ENCODE measurements around the gene MYL12A.

The MYL12A gene

DNA sequence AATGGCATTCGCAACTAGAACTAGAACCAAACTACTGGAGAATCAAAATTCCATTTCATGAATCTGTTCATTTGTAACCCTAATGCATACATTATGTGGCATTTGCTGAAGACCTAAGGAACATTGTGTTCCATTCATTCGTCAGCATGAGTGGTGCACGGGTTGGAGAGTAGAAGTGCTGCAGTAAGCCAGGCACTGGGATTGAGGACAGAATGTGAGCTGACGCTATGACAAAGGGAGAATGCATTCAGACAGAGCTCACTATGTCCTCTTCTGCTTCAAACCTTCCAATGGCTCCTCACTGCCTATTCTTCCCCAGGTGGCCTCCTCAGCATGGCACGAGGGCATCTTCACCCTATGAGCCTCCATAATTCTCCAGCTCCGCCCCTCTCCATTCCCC lies 21.6 kb upstream of the MYL12A start:
- DNase-seq: no peak

DNA sequence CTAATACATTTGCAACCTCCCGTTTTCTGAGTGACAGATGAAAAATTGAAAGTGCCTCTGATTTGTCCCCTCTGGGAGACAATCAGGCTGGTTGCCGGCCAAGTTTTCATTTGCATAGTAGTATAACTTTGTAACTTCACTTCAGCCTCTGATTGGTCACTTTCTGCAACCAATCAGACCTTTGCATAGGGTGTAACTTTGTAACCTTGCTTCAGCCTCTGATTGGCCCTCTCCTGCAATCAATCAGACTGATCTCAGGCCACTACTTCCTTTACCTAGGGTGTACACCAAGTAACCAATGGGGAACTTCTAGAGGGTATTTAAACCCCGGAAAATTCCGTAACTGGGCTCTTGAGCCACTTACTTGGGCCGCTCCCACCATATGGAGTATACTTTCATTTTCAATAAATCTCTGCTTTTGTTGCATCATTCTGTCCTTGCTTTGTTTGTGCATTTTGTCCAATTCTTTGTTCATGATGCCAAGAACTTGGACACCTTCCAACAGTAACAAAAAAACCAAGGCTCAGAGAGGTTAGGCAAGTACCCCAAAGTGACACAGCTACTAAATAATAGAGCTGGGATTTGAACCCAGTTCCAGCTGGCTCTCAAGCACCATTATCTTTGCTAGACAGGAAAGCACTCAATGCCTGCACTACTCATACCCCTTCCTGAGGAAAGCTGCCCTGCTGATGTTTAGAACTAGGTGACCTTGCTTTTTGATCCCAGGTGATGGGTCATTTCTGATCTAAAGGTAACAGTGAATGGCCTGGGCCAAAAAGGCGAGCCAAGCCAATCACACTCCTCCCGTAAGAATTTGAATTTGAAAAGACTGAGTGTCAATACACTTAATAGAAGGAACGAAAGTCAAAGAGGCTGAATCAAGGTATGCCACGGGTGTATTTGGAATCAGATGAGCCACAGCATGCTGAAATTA lies 16.9 kb upstream of the MYL12A start:
- DNase-seq: no peak

DNA sequence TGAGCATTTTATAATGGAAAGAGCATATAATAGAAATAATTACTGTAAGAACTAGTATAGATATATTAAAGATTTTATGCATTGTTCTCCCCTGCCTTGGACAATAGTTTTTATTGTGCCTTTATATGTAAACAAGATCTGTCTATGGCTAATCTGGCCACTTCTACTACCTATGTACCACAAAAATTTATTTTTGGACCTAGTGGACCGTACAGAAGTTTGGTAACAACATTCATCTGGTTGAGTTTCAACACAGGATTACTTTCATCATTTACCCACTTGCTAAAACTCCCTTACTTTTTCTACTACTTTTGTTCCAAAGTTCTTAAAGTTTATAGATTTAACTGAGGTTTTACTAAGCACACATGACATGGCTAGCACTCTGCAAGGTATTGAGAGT lies 14.6 kb upstream of the MYL12A start:
- DNase-seq: no peak

DNA sequence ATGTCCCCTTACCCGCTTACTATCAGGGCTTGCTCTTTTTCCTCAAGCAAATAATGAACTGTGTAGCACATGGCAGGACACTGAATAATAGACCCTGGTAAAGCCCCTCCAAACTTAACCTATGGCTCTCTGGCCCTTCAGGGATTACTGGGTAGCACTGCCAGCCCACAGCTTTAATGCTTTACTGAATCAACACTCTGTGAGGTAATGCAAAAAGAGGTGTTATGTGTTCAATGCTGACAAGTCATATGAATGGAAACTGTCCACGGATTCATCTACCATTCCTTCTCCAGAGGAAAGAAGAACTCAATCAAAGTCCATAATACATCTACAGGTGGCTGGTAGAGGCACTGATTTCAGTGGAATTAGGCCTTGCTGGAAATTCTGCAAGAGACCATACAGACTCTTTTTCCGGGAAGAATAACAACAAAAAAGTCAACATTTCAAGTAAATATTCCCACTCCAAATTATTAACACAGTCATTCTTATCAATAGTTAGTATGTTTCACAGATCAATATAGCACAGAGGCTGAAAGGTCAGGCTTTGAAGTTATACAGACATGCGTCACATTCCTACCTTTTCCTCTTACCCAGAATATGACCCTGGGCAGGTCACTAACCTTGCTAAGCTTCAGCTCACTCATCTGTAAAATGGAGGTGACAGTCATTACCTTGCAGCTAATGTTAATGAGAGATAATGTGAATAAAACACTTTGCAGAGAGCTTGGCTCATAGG lies 14.0 kb upstream of the MYL12A start:
- DNase-seq: no peak

DNA sequence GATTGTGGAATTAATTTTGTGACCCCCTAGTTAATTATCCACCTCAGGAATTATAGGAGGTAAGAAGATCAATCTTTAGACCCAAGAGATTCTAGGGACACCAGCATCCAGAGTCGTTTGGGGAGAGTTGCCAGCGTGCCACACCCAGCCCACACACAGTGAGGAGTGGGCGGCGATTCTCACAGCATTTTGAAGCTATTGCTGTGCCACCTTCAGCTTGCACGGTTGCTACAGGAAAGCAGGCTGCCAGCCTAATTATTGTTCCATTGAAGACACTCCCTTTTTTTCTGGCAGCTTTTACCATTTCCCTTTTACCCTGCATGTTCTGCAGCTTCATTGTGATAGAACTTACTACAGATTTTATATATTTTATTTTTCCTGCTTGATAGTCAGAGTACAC lies 13.1 kb upstream of the MYL12A start:
- DNase-seq: no peak

DNA sequence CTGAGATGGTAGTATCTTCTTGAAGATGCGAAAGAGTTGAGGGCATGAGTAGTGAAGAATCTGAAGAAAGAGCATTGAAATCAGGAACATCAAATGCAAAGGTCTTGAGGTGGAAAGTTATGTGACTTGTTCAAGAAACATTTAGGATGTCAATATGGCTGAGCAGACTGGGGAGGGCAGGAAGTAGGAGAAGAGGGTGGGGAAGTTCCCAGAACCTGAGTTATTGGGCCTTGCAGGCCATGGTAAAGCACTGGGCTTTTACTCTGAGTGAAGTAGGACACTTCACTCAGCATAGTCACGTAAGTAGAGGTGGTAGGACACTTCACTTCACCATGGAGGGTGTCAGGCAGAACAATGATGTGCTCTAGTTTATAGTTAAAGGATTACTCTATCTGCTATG lies 11.8 kb upstream of the MYL12A start:
- DNase-seq: no peak

DNA sequence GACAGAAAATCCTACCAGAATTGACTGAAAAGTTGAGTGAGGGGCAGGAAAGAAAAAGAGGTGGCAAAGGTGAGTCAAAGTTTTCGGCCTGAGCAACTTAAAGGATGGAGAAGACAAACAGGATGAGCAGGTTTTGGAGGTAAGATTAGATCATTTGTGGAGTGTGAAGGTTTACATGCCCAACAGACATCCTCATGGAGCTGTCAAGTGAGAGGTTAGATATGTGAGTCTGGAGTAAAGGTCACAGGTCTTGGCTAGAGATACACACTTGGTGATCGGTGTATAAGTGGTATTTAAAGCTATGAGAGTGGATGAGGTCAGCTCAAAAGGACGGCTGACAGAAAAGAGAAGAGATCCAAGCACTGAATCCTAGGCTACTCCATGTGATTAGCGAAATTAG lies 11.1 kb upstream of the MYL12A start:
- DNase-seq: no peak

DNA sequence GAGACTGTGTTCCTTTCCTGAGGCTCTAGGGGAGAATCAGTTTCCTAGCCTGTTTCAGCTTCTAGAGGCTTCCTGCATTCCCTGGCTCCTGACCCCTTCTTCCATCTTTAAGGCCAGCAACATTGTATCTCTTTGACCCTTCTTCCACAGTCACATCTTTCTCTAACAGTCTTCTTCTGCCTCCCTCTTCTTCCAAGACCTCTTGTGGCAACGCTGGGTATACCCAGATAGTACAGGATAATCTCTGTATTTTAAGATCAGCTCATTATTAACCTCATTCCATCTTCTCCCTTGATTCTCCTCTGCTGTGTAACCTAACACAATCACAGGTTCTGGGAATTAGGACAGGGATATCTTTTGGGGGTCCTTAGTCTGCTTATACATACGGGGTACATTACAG lies 8.9 kb upstream of the MYL12A start:
- no peak for DNase-seq

DNA sequence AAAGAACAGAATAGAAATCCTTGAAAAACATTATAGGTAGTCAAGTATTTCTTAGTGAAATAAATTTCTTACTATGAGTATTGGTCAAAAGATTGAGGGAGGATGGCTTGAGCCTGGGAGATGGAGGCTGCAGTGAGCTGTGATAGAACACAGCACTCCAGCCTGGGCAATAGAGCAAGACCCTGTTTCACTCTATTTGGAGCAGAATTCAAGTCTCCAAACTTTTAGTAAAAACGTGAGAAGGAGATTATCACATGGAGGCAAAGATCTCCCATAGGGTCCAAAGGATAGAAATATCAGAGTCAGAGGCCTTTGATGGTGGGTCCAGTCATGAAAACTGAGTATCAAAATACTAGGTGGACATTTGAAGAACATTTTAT lies 2.4 kb upstream of the MYL12A start:
- no peak for DNase-seq

DNA sequence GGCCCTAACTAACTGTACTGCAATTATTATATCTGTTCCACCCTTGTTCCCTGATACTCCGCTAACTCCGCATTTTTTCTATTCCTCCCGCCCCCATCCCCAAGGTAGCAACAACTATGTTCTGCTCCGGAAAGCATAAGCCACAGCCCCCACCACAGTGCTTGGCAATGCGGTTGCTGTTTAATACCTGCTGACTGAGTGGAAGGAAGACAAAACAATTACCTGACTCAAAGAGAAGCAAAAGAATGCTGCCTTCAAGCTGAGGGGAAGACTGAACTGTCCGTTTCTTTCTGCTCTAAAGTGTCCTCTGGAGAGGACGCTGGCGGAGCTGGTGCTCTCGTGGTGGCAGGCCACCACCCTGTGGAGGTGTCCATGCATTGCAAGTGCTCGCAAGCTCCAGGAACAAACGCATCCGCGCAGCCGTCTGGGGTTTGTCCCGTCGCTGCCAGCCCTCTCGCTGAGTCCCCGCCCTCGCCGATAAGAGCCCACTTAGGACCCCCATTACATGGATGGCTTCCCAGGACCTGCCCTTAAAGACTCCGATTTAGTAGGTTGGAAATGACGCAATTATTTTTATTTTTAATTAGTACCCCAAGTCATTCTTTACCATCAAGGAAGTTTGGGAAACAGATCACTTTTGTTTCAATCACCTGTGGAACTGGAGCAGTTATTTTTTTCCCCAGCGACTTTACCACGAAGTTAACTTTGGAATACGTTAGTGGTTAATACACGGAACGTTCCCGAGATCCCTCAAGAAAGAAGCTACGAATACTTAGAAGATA lies 1.6 kb upstream of the MYL12A start:
- peak; percentile 90 for DNase-seq

DNA sequence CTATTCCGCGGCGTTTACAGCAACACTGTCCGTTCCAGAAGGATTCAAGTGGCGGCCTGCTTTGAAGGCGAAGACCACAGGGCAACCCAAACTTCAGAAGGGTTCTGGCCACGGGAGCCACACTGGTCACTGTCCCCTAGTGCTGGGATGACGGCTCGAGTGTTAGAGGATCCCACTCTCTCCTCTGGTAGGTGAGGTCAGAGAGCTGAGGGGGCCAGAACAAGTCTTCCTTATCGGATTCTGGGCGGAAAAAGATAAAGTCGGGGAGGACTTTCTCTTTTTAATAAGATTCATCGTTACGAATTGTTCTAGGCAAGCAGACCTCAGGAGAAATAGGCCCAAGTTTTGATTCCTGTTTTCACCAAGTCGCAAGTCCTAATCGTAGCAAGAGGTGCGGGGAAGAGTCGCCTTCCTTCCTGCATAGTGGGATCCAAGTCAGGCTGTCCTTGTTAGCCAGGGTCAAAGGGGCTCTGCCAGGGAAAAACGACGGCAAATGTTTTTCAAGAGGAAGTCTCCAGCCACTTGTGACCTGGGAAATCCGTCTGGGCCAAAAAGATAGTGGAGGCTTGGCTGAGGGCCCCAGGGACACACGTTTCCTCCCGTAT lies 864 bp upstream of the MYL12A start:
- DNase-seq: no peak

DNA sequence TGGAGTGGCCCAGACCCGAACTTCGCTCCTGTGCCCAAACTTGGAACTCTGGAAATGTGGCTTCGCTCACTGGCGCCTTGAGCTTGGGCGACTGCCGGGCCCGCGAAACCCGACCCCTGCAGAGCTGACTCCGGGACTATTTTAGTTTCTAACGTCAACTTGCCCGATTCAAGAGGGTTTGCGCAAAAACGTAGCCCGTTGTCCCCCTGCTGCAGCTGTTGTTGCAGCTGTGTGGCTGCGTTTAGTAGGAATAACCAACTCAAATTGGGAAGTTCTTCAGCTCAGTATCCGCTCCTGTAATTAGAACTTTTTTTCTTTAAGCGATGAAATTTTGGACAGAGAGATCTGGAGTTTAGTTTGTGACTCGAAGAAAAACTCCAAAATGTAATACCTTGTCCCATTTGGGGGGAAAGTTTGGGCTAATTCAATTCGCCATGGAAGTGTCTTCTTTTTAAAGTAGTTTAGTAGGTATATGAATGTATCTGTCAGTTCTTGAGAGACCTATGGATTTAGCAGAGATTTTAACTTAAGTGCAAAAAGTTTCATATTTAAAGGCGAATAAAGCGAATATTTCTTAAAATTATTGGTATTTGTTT lies 559 bp downstream of the MYL12A start:
- no peak for DNase-seq

DNA sequence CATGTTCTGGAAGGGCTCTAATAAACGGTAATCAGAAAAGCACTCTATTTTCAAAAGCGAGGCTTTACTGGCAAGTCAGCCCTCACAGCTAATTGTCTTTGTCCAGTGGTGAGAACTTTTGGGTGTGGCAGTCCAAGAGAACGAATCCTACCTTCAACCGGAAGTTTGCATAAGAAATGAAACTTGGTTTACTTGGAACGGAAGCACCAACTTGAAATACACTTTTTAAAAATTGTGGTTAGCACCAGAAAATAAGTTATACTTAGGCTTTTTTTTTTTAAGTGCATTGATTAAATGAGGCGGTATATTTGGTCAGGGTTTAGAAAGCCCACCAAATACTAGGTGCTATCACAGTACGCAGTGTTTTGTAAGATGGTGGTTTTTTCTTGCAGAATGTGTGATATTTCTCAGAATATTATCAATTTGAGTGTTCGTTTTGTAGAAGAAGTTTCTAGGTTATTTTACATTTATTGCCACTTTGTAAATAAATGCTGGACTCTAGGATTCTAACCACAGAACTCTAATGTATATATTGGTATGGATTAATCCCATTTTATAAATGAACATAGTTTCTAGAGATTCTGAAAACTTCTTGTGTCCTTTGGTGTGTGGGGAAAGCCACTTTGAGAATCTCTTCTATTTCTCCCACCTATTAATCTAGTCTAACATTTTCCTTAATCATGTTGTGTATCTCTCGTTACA lies 1.2 kb downstream of the MYL12A start:
- DNase-seq: peak; percentile 41

DNA sequence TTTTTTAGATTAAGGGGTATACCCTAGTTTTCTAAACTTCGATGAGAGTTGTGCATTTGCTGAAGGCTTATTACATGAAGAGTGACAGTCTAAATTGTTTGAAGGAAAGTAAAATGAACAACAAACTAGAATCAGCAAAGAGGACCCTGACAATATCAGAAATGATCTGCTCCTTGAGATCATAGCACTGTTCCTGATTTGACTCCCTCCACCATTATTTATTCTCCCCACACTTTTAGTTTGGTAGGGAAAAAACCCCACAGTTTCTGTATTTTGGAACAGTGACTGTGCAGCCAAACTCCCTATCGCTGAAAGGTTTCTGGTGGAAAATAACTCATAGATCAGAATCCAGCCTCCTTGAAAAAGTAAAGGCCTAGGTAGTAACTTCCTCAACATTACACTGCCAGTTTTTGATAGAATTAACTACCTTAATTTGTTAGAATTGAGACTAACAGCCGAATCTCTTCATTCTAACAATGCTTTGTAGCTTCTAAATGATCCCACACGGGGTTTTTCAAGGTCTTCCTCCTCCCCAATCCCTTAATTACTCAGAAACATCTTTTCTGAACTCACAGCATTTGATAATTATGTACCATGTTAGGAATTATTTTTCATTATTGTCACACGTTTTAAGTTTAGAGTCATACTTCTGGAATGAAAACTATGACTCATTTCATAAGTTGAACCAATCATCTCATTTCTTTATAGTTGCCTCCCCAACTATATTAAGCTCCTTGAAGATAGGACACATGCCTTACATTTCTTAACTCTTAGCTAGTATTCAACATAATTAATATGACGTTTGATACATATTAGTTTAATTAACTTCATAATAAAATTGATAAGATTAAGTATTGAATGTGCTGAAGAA lies 2.9 kb downstream of the MYL12A start:
- peak; percentile 89 for DNase-seq

DNA sequence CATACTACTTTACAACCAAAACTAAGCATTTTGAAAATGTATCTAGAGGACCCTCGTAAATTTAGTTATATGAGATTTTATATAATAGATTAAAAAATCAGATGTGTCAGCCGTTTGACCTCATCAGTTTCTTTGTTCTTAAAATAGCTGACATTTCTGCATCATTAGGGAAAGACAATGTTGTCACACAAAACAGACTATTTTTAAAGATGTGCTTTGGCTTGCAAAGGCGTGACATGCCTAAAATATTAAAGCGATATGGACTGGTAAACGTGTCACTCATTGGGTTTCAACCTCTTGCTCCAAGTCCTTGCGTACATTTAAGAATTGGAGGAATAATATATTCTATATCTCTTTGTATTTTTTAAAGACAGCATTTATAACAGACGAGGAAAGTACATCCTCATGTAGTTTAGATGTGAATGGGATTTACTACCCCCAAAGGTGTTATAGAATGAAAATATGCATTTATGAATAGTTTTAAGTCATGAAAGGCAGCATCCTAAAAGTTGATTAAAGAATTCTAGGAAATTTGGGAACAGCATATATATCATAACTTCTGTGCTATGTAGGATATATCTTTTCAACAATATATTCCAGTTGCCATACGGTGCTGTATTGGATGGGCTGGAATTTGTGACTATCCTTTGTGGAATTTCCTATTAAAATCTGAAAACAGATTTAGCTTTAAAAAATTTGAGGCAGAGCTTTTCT lies 3.8 kb downstream of the MYL12A start:
- peak; percentile 28 for DNase-seq

DNA sequence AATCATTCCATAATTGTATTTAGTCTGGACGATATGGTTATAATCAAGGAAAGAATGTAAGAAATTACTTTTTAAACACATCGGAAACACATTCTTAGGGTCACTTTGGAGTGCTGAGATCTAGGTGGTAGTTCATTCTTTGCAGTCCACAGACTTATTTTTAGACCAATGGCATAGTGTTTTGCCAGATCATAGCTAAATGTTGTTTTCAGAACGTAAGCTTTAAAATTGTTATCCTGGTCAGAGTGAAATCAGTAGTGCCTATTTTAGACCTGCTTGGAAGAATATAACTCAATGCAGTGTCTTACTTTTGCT lies 4.3 kb downstream of the MYL12A start:
- no peak for DNase-seq

DNA sequence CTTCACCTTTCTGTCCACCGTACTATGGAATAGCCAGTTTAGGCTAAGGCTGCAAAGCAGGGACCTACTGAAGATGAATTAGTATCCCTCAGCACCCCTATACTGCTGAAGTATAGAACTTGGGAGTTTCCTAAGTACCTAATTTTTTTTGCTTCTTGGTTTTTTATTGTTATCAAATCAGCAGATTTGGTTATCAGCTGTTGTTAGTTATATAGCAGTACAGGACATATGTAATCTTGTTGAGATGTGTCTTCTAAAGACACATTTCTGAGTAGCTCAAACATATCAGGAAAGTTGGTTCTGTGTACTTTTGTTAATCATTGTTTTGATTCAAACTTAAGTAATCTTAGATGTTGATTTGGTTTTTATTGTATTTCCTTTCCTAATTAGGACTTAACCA lies 5.2 kb downstream of the MYL12A start:
- DNase-seq: no peak

DNA sequence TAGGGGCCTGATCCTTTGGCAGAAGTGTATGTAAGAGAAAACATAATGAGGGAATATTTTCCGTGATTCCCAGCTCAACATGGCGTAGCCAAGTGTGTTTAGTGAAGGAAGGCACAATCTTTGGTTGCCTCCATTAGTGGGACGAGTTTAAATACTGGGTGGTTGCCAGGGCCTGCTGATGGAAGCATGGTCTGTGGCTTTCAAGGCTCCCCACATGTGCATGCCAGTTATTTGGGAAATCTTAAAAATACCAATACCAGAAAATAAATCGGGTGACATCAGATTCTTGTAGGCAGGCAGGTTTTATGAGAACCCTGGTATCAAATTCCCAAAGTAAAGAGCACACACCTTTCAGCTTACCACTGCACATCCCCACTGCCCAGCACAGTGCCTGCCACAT lies 7.1 kb downstream of the MYL12A start:
- no peak for DNase-seq

DNA sequence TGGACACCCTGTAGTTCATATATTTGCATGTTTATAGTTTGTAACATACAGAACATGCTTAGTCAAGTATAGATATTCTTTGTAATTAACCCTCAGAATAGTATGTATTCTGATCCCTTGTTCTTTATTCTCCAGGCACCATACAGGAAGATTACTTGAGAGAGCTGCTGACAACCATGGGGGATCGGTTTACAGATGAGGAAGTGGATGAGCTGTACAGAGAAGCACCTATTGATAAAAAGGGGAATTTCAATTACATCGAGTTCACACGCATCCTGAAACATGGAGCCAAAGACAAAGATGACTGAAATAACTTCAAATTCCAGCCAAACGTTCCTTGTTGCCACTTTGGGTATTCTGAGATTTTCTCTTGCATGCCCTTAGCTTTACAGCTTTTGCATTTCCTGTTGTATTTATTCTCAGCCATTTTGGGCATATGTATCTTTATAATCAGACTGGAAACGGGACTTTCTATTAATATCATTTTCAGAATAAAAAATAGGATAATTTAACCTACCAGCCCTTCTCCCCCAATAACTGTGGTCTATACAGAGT lies 8.1 kb downstream of the MYL12A start:
- DNase-seq: no peak
